GM18505 (cell line): Measurements from ENCODE around the gene MRNIP.

ENCODE experiments used
- ATAC-seq: cut with Tn5 transposase; IDR thresholded peaks from one replicate; pipeline ENCODE4 v1.9.1; 2021; ENCODE audit not compliant: unreplicated experiment
- POLR2A ChIP-seq: IDR thresholded peaks from 4 replicates; pipeline ENCODE4 v1.6.1; 2011; ENCODE audit warnings: borderline replicate concordance; ENCODE audit not compliant: insufficient read depth, insufficient read length; ENCODE audit errors: extremely low read depth

MRNIP gene

GRCh38 chr5:179895861-179896260, 37.2 kb upstream of the MRNIP start:
- ATAC-seq = no peak
- TF ChIP-seq POLR2A = no peak

GRCh38 chr5:179893958-179894895, 35.6 kb upstream of the MRNIP start:
- ATAC-seq = no peak
- TF ChIP-seq POLR2A = no peak

- no peak for ATAC-seq
- no peak for TF ChIP-seq POLR2A
Measured at GRCh38 chr5:179893076-179893957, 34.7 kb upstream of the MRNIP start.

GRCh38 chr5:179892255-179892654, 33.6 kb upstream of the MRNIP start:
- ATAC-seq = no peak
- no peak for TF ChIP-seq POLR2A

- no peak for ATAC-seq
- no peak for TF ChIP-seq POLR2A
Measured at GRCh38 chr5:179890751-179891682, 32.4 kb upstream of the MRNIP start.

GRCh38 chr5:179889885-179890284, 31.3 kb upstream of the MRNIP start:
- no peak for ATAC-seq
- TF ChIP-seq POLR2A = no peak

GRCh38 chr5:179887802-179888201, 29.2 kb upstream of the MRNIP start:
- TF ChIP-seq POLR2A = no peak
- no peak for ATAC-seq

- TF ChIP-seq POLR2A = no peak
- no peak for ATAC-seq
Measured at GRCh38 chr5:179887095-179887494, 28.5 kb upstream of the MRNIP start.

- TF ChIP-seq POLR2A = no peak
Measured at GRCh38 chr5:179886190-179886911, 27.7 kb upstream of the MRNIP start.

GRCh38 chr5:179885491-179886090, 27.0 kb upstream of the MRNIP start:
- no peak for TF ChIP-seq POLR2A
- ATAC-seq = no peak

More at GRCh38 chr5:179886190-179886911, 27.7 kb upstream of the MRNIP start:
- no peak for ATAC-seq

- TF ChIP-seq POLR2A = no peak
- no peak for ATAC-seq
Measured at GRCh38 chr5:179883163-179883562, 24.5 kb upstream of the MRNIP start.

GRCh38 chr5:179882338-179882737, 23.7 kb upstream of the MRNIP start:
- no peak for ATAC-seq
- TF ChIP-seq POLR2A = no peak
